SH-SY5Y (cell line): ENCODE measurements around the gene RGL1.

Source experiments
- GATA2 ChIP-seq: IDR thresholded peaks from 2 replicates; pipeline ENCODE4 v1.6.1; 2011; ENCODE audit warnings: mild to moderate bottlenecking, low read depth, low read length
- GATA3 ChIP-seq: IDR thresholded peaks from 2 replicates; pipeline ENCODE4 v1.6.1; 2011; ENCODE audit warnings: low read depth, mild to moderate bottlenecking, low read length, moderate library complexity

RGL1 gene

GRCh38 chr1:183968386-183968785 lies 163.5 kb downstream of the RGL1 start:
- TF ChIP-seq GATA2 (no peak), GATA3 (no peak)

- no peak for TF ChIP-seq GATA3
- no peak for TF ChIP-seq GATA2
These were observed 165.8 kb downstream of the RGL1 start for GRCh38 chr1:183970516-183971300.

DNA sequence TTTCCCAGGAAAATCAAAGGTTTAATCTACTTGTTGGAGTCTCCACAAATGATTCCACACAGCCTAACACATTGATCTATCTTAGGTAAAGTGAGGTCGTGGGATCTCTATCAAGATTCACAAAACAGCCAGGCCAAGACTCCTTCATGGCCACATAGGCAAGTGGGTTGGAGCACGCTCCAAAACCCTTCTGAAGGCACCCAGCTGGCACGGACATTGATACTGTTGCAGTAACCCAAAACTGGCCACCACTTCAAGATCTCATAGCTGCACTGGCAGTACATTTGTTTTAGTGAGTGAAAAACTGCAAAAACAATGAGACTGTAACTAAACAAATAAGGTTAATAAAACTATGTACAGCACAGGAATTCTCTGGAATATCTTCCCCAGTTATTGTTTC lies 170.7 kb downstream of the RGL1 start:
- no peak for TF ChIP-seq GATA2

GRCh38 chr1:183977717-183978116 lies 172.8 kb downstream of the RGL1 start:
- TF ChIP-seq GATA2 = no peak
- TF ChIP-seq GATA3 = no peak
